Liver (tissue), 9 donors: Measurements from ENCODE around the gene CNR1. TPM values are rescaled to one million over a fixed set of nuclear protein-coding genes. Genes with fewer than 3 reads are reported as not detected.

Source experiments
- DNase-seq: peaks from one replicate; pipeline ENCODE4 v3.0.0-alpha.2; 2017; ENCODE audit warnings: low spot score
- H3K27ac ChIP-seq, 2 donors: one replicate each; pipeline ENCODE4 v1.7.0; 2013; ENCODE audit warnings: inconsistent platforms in 2 of 2, low read length in 2 of 2, control low read depth in 1 of 2, low read depth in 1 of 2, mild to moderate bottlenecking in 1 of 2
- H3K27me3 ChIP-seq, 4 donors: one replicate each; pipeline versions ENCODE4 v1.6.1 to v1.7.0; 2013; ENCODE audit warnings: low read length in 3 of 4, inconsistent platforms in 1 of 4, mild to moderate bottlenecking in 1 of 4, moderate library complexity in 1 of 4; ENCODE audit not compliant: control insufficient read depth in 4 of 4, insufficient read depth in 4 of 4
- H3K36me3 ChIP-seq, 4 donors: one replicate each; pipeline versions ENCODE4 v1.6.1 to v1.7.0; 2013; ENCODE audit warnings: low read length in 3 of 4, mild to moderate bottlenecking in 3 of 4, low read depth in 1 of 4, moderate library complexity in 1 of 4; ENCODE audit not compliant: control insufficient read depth in 4 of 4, insufficient read depth in 3 of 4
- H3K4me1 ChIP-seq, 4 donors: one replicate each; pipeline versions ENCODE4 v1.6.1 to v1.7.0; 2013; ENCODE audit warnings: low read length in 3 of 4, mild to moderate bottlenecking in 3 of 4, moderate library complexity in 1 of 4; ENCODE audit not compliant: control insufficient read depth in 4 of 4, insufficient read depth in 4 of 4
- H3K4me3 ChIP-seq, 3 donors: one replicate each; pipeline versions ENCODE4 v1.6.1 to v1.7.0; 2013; ENCODE audit warnings: low read length in 3 of 3, control low read depth in 1 of 3, low read depth in 1 of 3, mild to moderate bottlenecking in 1 of 3
- H3K9ac ChIP-seq, 2 donors: one replicate each; pipeline ENCODE4 v1.7.0; 2013; ENCODE audit warnings: low read length in 2 of 2, mild to moderate bottlenecking in 2 of 2, moderate library complexity in 2 of 2, control low read depth in 1 of 2, low read depth in 1 of 2
- H3K9me3 ChIP-seq, 4 donors: one replicate each; pipeline versions ENCODE4 v1.6.1 to v1.7.0; 2013; ENCODE audit warnings: low read length in 3 of 4; ENCODE audit not compliant: control insufficient read depth in 4 of 4
- CTCF ChIP-seq: fragments of 150-350 bp; IDR thresholded peaks from 2 replicates; pipeline ENCODE4 v1.5.1; 2017; ENCODE audit warnings: improper control_type of control experiment, low read depth, low read length; ENCODE audit not compliant: missing input control
- FOXA1 ChIP-seq: IDR thresholded peaks from 2 replicates; pipeline ENCODE4 v1.6.1; 2016; ENCODE audit warnings: antibody characterized with exemption
- FOXA2 ChIP-seq: IDR thresholded peaks from 2 replicates; pipeline ENCODE4 v1.6.1; 2016; ENCODE audit warnings: antibody characterized with exemption
- GABPA ChIP-seq, 2 donors: IDR thresholded peaks in 1 of 2; conservative IDR thresholded peaks in 1 of 2; 2 replicates each; pipeline ENCODE4 v1.6.1; 2016; ENCODE audit warnings: antibody characterized with exemption in 2 of 2, mild to moderate bottlenecking in 1 of 2, moderate library complexity in 1 of 2
- HNF4A ChIP-seq, 2 donors: conservative IDR thresholded peaks; 2 replicates each; pipeline ENCODE4 v1.6.1; 2016; ENCODE audit warnings: antibody characterized with exemption in 2 of 2, mild to moderate bottlenecking in 2 of 2
- JUND ChIP-seq, 2 donors: IDR thresholded peaks; 2 replicates each; pipeline ENCODE4 v1.6.1; 2016; ENCODE audit warnings: antibody characterized with exemption in 2 of 2
- NR2F2 ChIP-seq: IDR thresholded peaks from 2 replicates; pipeline ENCODE4 v1.6.1; 2016; ENCODE audit warnings: antibody characterized with exemption
- RAD21 ChIP-seq, 2 donors: IDR thresholded peaks; 2 replicates each; pipeline ENCODE4 v1.6.1; 2016; ENCODE audit warnings: antibody characterized with exemption in 2 of 2, mild to moderate bottlenecking in 2 of 2
- RXRA ChIP-seq, 2 donors: IDR thresholded peaks; 2 replicates each; pipeline ENCODE4 v1.6.1; 2017 to 2018; ENCODE audit warnings: antibody characterized with exemption in 2 of 2, mild to moderate bottlenecking in 1 of 2
- SP1 ChIP-seq: IDR thresholded peaks from 2 replicates; pipeline ENCODE4 v1.6.1; 2018; ENCODE audit warnings: antibody characterized with exemption, mild to moderate bottlenecking
- YY1 ChIP-seq: IDR thresholded peaks from 2 replicates; pipeline ENCODE4 v1.6.1; 2016; ENCODE audit warnings: antibody characterized with exemption, mild to moderate bottlenecking
- WGBS: extraction: QIAGEN DNeasy Blood & Tissue Kit; methylation state at CpG from one replicate; pipeline ENCODE4 v1.1.7; 2013; 5-methylcytosine and 5-hydroxymethylcytosine counted together
- polyA plus RNA-seq, 2 donors: library from polyadenylated mRNA; stranded (reverse) in 1 of 2; unstranded in 1 of 2; fragments of 200-250 nt in 1 of 2; fragments of >200 nt in 1 of 2; fragmentation: Nextera tagmentation in 1 of 2; extraction: Ambion mirVana in 1 of 2; gene quantifications; one replicate each; pipeline versions ENCODE4 v1.2.1 to v1.2.3, GENCODE V29; 2013 to 2015
- total RNA-seq, 2 donors: library from RNA; depleted of rRNA; stranded (reverse); fragments of >200 nt; gene quantifications; one replicate each; pipeline ENCODE4 v1.2.3, GENCODE V29; 2014
- TF ChIP-seq, protein P1 (sequence below): IDR thresholded peaks from 2 replicates; pipeline ENCODE4 v1.6.1; 2016; ENCODE audit warnings: antibody characterized with exemption, mild to moderate bottlenecking
- TF ChIP-seq, protein P2 (sequence below): IDR thresholded peaks from 2 replicates; pipeline ENCODE4 v1.6.1; 2016; ENCODE audit warnings: antibody characterized with exemption
- TF ChIP-seq, protein P3 (sequence below): IDR thresholded peaks from 2 replicates; pipeline ENCODE4 v1.6.1; 2016; ENCODE audit warnings: antibody characterized with exemption
- donor health status: healthy.
- donor health status: healthy.
- donor health status: healthy.
- donor health status: healthy.
- donor health status: healthy.

The CNR1 gene
- total and polyA plus RNA-seq, 4 donors = 0.04 to 0.67 (median 0.13) TPM

DNA sequence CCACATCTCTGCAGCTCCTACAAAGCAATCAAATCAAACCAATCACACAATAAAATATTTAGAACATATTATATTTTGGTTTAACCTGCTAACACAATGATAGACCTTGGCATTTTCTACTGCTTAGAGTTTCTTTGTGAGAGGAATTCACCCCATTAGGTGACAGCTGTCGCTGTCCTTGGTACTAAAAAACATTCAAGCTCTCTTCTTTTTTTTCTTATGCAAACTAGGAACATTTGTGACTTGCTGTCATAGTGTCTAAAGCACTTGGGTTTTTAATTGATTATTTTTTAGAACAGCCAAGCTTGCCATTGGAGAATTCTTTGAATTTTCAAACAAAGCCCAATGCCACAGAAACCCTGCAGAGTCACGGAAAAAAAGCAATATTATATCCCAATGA, 46.4 kb downstream of the CNR1 start:
- 42% methylated on average over 2 of the region's 2 CpGs for WGBS
- H3K27ac ChIP-seq = no peak overlapping the region
- H3K4me1 ChIP-seq = no peaks in the 10 kb centered on the region
- no peak overlapping the region for H3K9ac ChIP-seq
- H3K4me3 ChIP-seq = no peak overlapping the region
- no peaks in the 10 kb centered on the region for H3K36me3 ChIP-seq
- TF ChIP-seq, protein P1, sequence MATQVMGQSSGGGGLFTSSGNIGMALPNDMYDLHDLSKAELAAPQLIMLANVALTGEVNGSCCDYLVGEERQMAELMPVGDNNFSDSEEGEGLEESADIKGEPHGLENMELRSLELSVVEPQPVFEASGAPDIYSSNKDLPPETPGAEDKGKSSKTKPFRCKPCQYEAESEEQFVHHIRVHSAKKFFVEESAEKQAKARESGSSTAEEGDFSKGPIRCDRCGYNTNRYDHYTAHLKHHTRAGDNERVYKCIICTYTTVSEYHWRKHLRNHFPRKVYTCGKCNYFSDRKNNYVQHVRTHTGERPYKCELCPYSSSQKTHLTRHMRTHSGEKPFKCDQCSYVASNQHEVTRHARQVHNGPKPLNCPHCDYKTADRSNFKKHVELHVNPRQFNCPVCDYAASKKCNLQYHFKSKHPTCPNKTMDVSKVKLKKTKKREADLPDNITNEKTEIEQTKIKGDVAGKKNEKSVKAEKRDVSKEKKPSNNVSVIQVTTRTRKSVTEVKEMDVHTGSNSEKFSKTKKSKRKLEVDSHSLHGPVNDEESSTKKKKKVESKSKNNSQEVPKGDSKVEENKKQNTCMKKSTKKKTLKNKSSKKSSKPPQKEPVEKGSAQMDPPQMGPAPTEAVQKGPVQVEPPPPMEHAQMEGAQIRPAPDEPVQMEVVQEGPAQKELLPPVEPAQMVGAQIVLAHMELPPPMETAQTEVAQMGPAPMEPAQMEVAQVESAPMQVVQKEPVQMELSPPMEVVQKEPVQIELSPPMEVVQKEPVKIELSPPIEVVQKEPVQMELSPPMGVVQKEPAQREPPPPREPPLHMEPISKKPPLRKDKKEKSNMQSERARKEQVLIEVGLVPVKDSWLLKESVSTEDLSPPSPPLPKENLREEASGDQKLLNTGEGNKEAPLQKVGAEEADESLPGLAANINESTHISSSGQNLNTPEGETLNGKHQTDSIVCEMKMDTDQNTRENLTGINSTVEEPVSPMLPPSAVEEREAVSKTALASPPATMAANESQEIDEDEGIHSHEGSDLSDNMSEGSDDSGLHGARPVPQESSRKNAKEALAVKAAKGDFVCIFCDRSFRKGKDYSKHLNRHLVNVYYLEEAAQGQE = peak; percentile 95
- no peak for TF ChIP-seq YY1
- H3K9me3 ChIP-seq = peaks cover 0 to 8% (median 3%) of the 10 kb centered on the region in 4 donors
- no peak for DNase-seq
- peaks cover 0 to 2% (median 0%) of the 10 kb centered on the region in 4 donors for H3K27me3 ChIP-seq

GRCh38 chr6:88116276-88116675, 49.9 kb downstream of the CNR1 start:
- DNase-seq = no peak

More at GRCh38 chr6:88116276-88116675, 49.9 kb downstream of the CNR1 start:
- Histone ChIP-seq H3K9ac (no peak overlapping the region), H3K36me3 (no peaks in the 10 kb centered on the region), H3K27ac (no peak overlapping the region), H3K9me3 (no peaks in the 10 kb centered on the region), H3K27me3 (no peaks in the 10 kb centered on the region), H3K4me3 (no peak overlapping the region), H3K4me1 (no peaks in the 10 kb centered on the region)
- WGBS = 43% methylated on average over 3 of the region's 3 CpGs
- TF ChIP-seq FOXA2 (no peak), CTCF (no peak), RAD21 (IDR thresholded peaks at IDR 0.05) (no peak), YY1 (no peak), RXRA (IDR thresholded peaks at IDR 0.05) (no peak), NR2F2 (no peak), GABPA (IDR thresholded peaks at IDR 0.05 in 1 of 2, conservative IDR thresholded peaks at IDR 0.05 in 1 of 2) (no peak), SP1 (no peak), HNF4A (conservative IDR thresholded peaks at IDR 0.05) (no peak), JUND (IDR thresholded peaks at IDR 0.05) (no peak), FOXA1 (no peak)
- TF ChIP-seq, protein P2, sequence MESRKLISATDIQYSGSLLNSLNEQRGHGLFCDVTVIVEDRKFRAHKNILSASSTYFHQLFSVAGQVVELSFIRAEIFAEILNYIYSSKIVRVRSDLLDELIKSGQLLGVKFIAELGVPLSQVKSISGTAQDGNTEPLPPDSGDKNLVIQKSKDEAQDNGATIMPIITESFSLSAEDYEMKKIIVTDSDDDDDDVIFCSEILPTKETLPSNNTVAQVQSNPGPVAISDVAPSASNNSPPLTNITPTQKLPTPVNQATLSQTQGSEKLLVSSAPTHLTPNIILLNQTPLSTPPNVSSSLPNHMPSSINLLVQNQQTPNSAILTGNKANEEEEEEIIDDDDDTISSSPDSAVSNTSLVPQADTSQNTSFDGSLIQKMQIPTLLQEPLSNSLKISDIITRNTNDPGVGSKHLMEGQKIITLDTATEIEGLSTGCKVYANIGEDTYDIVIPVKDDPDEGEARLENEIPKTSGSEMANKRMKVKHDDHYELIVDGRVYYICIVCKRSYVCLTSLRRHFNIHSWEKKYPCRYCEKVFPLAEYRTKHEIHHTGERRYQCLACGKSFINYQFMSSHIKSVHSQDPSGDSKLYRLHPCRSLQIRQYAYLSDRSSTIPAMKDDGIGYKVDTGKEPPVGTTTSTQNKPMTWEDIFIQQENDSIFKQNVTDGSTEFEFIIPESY = no peak
- TF ChIP-seq, protein P3, sequence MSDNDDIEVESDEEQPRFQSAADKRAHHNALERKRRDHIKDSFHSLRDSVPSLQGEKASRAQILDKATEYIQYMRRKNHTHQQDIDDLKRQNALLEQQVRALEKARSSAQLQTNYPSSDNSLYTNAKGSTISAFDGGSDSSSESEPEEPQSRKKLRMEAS = no peak
